Stimulated activated CD4-positive, alpha-beta T cell treated with anti-CD3 and anti-CD28 coated beads, Interleukin-1b, Interleukin-23, amount 100 ng/mL, for 1 hour (primary cell): ENCODE data around the gene LRIT3.

ENCODE experiments used
- DNase-seq, 2 donors: peaks; one replicate each; pipeline ENCODE4 v3.0.0-alpha.2; 2020; ENCODE audit warnings: low read depth in 2 of 2

Gene LRIT3

GRCh38 chr4:109847896-109848442 is at the start of gene LRIT3:
Gene LRIT3 (plus strand): TSS chr4:109848107. CDS start chr4:109848202, 95 bp downstream.
- DNase-seq: no peak

- DNase-seq: no peak
These were observed 49.0 kb upstream of the LRIT3 start for GRCh38 chr4:109798866-109799265.

GRCh38 chr4:109801099-109801789 is 46.7 kb upstream of the LRIT3 start:
- DNase-seq: no peak

- DNase-seq: no peak
These were observed 46.0 kb upstream of the LRIT3 start, which contains the start of gene CFI for GRCh38 chr4:109801895-109802319. Gene CFI (minus strand): TSS chr4:109801999. CDS start chr4:109801971, 28 bp downstream.

GRCh38 chr4:109803924-109804571 is 43.9 kb upstream of the LRIT3 start:
- DNase-seq: no peak

GRCh38 chr4:109809655-109810054 is 38.3 kb upstream of the LRIT3 start:
- DNase-seq: no peak

- no peak for DNase-seq
These were observed 37.1 kb upstream of the LRIT3 start for GRCh38 chr4:109810552-109811387.

GRCh38 chr4:109811707-109812106 is 36.2 kb upstream of the LRIT3 start:
- no peak for DNase-seq

GRCh38 chr4:109815151-109816081 is 32.5 kb upstream of the LRIT3 start, which contains the start of gene GAR1:
Gene GAR1 (plus strand): TSS chr4:109815762. CDS start chr4:109816165, 403 bp downstream.
- DNase-seq: peak; percentile 53 to 61

GRCh38 chr4:109816082-109816442 is 31.8 kb upstream of the LRIT3 start:
- peak; percentile 3 to 8 for DNase-seq

GRCh38 chr4:109816894-109817293 is 31.0 kb upstream of the LRIT3 start:
- no peak for DNase-seq

- no peak for DNase-seq
These were observed 29.6 kb upstream of the LRIT3 start for GRCh38 chr4:109818268-109818667.

- DNase-seq: no peak
These were observed 27.3 kb upstream of the LRIT3 start for GRCh38 chr4:109820563-109820962.

GRCh38 chr4:109821185-109821584 is 26.7 kb upstream of the LRIT3 start:
- DNase-seq: no peak

- no peak for DNase-seq
These were observed 21.2 kb upstream of the LRIT3 start for GRCh38 chr4:109826719-109827118.

GRCh38 chr4:109827672-109828071 is 20.2 kb upstream of the LRIT3 start, which contains the start of gene RRH:
Gene RRH (plus strand): TSS chr4:109827972. CDS start chr4:109828028, 56 bp downstream.
- no peak for DNase-seq

- no peak for DNase-seq
These were observed 14.2 kb upstream of the LRIT3 start for GRCh38 chr4:109833756-109834155.

- DNase-seq: no peak
These were observed 10.9 kb upstream of the LRIT3 start for GRCh38 chr4:109836985-109837384.

GRCh38 chr4:109846395-109847098 is 1.4 kb upstream of the LRIT3 start:
- DNase-seq: no peak

GRCh38 chr4:109848501-109848900 is 594 bp downstream of the LRIT3 start:
- no peak for DNase-seq
